GM21737 (cell line): ENCODE measurements around the gene PSMD7.
A peak's percentile ranks its signal among the peaks of the same experiment; 100 is the strongest.
"Not testable (repeated sequence)": the region's sequence is repeated elsewhere in the genome, so short reads cannot be mapped to it uniquely, and the experiment has no call there.

Experiments
- ATAC-seq: cut with Tn5 transposase; IDR thresholded peaks from one replicate; pipeline ENCODE4 v1.9.1; 2021; ENCODE audit warnings: mild to moderate bottlenecking, moderate library complexity; ENCODE audit not compliant: unreplicated experiment

Gene PSMD7

DNA sequence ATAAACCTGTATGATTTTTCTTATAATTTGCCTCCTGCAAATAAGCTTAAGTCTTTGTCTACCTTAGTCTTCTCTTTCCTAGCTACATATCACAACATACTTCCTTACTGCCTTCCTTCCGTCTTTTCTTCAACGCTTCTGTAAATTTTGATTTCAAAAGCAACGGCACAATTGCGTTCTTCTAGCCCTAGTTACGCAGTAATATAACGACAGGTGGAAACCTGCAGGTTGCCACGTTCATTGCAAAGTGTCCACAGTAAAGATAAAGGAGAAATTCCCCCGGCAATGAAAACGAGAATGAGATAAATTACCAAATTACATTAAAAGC lies 546 bp upstream of the PSMD7 start:
- peak; percentile 8 for ATAC-seq

DNA sequence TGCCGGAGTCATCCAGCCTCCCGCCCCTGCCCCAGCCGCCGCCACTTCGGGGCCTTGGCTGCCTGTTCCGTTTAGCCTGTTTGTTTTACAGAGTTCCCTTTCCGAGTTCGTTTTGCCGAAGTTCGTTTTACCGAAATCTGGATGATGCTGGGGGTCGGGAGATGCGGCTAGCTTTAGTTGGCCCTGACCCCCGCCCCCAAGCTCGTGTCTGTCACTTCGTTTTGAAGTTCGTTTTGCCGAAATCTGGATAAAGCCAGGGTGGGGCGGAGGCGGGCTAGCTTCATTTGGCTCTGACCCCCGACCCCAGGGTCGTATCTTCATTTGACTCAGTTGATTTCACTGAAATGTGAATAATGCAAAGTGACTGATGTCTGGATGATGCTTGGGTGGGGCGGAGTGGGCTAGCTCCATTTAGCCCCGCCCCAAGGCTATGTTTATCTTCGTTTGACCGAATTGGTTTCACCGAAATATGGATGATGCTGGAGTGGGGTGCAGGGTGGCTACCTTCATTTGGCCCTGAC lies 591 bp downstream of the PSMD7 start:
- no peak for ATAC-seq

DNA sequence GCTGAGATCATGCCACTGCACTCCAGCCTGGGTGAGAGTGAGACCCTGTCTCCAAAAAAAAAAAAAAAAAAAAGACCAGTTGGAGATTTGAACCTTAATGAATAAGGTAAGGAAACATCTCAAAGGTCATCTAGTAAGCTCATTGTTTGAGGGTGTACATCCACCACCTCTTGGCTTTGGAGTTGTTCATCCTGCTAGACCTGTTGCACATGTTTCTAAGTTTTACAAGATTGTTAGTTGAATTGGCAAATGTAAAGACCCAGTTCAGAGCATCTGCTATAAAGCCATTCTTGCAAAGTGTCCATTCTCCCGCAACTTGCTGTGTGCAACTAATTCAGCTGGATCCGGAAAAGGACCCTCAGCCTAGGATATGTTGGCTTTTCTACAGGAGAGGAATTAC lies 1.5 kb downstream of the PSMD7 start:
- ATAC-seq, result no peak

DNA sequence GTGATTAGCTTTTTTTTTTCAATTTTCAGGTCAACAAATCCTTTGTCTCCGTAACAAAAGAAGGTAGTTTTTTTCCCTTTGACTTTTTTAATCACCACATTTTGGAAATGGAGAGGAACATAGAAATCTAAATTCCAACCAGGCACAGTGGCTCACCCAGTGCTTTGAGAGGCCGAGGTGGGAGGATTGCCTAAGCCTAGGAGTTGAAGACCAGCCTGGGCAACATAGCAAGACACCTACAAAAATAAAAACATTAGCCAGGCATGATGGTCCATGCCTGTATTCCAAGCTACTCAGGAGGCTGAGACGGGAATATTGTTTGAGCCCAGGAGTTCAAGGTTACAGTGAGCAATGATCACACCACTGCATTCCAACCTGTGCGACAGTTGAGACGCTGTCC lies 5.7 kb downstream of the PSMD7 start:
- no peak for ATAC-seq

DNA sequence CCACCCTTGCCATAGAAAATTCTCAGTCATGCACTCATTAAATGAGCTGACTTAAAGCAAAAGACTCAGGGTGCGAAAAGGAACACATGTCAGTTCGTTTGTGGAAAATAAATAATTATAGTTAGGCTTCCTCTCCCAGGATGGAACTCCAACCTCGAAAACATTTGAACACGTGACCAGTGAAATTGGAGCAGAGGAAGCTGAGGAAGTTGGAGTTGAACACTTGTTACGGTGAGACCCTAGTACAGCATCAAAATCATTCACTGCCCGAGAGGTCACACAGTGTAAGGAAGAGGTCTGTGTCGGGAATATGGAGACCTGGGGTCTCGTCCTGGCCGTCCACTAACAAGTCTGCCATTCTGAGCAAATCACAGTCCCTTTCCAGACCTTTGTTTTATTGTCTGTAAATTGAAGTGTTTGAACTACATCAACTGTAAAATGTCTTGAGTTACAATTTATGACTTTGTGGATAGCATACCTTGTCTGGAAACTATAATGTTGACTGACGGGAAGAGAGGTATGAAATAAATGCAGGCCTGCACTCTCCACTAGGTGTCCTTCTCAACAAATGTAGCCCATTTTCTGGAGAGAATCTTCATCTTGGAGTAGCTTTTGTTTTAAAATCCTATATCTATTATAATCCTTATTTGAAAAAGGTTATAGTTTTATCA lies 7.7 kb downstream of the PSMD7 start:
- ATAC-seq, result no peak

DNA sequence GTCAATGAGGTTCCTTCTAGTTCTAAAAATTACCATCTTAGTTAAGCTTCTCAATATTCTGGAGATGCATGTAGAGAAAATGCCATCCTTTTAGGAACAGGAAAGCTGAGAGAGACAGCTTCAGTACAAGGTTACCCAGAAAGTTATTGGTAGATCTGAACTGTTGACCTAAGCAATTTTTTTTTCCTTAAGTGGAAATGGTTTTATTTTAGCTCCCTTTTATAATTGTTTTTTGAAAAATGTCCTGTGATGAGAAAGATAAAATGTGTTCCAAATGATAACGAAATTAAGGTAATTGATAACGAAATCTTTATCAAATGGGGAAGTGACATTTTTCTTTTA lies 8.2 kb downstream of the PSMD7 start:
- no peak for ATAC-seq

DNA sequence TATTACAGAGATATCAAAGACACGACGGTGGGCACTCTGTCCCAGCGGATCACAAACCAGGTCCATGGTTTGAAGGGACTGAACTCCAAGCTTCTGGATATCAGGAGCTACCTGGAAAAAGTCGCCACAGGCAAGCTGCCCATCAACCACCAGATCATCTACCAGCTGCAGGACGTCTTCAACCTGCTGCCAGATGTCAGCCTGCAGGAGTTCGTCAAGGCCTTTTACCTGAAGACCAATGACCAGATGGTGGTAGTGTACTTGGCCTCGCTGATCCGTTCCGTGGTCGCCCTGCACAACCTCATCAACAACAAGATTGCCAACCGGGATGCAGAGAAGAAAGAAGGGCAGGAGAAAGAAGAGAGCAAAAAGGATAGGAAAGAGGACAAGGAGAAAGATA lies 8.7 kb downstream of the PSMD7 start:
- ATAC-seq, result no peak

DNA sequence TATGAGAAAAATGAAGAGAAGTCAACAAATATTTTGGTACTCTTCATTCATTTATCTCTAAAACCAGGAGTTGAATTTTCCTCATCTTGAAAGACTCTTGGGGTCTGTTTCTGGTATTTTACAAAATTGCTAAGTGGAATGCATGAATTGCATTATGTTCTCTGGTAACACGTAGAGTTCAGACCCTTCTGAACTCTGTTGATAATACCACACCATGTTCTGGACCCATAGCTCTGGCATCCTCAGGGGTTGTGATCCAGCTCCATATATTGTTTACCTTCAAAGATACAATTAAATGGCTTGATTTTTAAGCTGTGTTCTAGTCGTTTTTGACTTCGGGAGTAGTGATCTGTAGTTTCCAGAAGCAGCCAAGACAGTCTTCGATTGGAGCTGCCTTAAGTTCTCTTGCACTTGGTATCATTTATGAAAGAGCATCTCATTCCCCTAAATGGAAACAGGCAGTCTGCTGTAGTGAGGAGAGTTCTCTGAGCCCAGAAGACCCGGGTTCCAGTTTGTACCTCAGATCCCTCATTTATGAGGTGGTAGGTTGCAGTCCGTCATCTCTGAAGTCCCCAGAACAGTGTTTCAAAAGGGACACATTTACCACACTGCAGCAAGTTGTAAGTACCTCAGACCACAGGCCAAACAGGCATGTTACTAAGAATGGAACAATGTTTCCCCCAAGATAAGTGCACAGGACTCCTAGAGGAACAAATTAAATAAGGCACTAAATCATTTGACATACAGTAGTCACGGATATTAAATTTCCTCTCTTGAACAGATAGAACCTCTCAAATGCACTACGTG lies 9.6 kb downstream of the PSMD7 start:
- ATAC-seq, result no peak

DNA sequence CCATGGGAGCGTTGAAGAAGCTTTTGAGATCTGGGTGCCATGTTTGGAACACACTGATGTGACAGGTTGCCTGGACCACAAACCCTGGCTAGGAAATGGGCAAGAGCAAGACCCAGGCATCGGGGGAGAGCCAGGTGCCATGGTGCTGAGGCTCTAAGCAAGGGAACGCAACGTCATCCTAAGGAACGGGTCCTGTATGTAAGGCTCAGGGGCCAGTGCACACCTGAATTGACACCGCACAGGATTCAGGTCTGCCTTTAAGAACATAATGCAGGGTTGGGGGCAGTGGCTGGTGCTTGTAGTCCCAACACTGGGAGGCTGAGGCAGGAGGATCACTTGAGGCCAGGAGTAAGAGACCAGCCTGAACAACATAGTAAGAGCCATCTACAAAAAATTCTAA lies 10.8 kb downstream of the PSMD7 start:
- ATAC-seq, result no peak

DNA sequence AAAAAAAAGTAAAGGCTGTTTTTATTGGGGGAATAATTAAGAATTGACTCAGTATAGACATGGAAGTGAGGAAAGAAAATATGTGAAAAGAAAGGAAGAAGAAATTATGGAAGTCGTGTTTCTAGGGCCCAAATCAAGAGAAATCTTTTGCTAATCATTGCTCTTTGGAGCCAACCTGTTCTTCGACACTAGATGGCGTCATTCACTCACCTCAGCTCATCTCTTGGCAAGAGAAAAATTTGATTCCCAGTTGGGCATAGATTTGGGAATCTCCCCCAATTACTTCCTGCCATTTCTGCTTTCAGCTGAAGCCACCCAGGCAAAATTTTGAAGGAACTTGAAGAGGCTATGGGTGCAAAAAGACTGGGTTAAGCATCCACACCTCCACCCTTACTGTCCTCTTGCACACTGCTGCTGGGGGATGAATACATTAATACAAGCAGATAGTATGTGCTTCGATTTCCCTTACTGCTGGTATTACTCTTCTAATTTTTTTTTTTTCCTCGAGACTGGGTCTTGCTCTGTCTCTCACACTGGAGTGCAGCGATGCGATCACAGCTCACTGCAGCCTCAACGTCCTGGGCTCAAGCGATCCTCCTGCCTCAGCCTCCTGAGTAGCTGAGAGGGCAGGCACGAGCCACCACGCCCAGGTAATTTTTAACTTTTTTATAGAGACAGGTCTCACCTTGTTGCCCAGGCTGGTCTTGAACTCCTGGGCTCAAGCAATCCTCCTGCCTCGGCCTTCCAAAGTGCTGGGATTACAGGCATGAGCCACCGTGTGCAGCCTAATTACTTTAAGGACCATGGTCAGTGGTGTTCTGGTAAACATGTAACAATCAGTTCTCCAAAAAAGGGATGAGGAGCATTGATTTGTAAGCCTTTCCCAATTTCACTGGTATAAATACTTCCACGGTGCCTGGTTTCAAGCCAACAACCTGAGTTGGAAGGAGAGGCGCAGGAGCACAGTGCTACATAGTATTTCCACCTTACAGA lies 13.5 kb downstream of the PSMD7 start:
- ATAC-seq, result no peak

DNA sequence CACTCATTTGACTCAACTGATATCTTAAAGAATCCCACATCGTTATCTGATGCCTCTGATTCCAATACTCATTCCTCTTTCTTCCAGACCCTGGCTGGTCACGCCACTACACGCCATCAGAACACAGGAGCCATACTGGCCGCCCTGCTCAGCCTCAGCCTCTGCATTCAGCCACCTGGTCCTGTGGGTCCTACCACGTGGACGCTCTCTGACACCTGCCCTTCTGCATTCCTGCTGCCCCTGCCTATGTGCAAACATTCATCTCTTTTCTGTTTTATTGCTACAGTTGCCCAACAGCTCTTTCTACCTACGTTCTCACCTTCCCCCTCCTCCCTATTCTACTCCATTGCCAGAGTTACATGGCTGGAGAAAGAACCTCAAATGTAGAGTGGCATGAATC lies 18.4 kb downstream of the PSMD7 start:
- ATAC-seq, result no peak

DNA sequence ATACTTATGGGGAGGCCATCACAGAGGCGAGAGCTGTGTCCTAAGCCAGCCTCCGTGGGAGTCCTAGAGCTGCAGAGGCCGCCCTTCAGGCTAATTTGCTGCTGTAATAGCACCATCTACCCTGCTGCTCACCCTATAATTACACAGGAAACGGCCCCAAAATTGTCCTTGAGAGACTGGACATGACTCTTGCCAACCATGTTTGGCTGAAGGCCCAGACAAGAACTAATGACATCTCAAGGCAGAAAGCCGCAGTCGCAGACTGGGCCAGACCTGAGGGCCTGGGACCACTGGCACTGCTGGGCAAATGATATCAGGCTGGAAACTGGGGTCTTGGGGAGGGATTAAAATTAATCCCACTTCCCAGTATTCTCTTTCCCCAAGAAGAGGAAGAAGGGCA lies 24.1 kb downstream of the PSMD7 start:
- no peak for ATAC-seq

DNA sequence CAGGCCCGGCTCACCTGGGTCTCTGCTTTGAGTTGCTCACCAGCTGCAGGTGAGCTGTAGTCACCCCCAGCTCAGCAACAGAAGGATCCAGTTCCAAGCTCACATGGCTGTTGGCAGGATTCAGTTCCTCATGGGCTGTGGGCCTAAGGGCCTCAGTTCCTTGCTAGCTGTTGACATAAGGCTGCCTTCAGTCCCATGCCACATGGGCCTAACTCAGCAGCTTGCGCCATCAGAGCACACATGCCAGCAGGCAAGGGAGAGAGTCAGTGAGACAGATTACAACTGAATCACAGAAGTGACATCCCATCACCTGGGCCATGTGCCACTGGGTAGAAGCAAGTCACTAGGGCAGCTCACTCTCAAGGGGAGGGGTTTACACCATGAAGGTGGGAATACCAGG lies 24.7 kb downstream of the PSMD7 start:
- no peak for ATAC-seq

DNA sequence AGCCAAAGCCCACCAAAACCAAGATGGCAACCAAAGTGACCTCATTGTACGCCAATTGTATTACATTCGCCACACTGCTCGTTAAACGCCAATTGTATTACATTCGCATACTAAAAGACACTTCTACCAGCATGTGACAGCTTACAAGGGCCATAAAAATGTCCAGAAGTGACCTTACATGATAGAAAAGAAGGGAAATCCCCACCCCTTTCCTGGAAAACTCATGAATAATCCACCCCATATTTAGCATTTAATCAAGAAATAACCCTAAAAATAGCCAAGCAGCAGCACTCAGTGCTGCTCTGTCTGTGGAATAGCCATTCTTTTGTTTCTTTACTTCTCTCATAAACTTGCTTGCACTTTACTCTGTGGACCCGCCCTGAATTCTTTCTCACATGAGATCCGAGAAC lies 25.7 kb downstream of the PSMD7 start:
- no peak for ATAC-seq

DNA sequence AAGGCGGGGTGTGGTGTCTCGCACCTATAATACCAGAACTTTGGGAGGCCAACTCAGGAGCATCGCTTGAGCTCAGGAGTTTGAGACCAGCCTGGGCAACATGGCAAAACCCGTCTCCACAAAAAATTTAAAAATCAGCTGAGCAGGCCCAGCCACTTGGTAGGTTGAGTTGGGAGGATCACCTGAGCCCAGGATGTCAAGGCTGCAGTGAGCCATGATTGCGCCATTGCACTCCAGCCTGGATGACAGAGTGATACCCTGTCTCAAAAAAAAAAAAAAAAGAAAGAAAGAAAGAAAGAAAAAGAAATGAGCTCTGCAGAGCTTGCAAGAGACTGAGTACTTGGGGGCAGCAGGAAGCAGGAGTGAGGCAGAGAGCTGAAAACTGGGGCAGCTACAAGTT lies 28.2 kb downstream of the PSMD7 start:
- not testable (repeated sequence) for ATAC-seq

DNA sequence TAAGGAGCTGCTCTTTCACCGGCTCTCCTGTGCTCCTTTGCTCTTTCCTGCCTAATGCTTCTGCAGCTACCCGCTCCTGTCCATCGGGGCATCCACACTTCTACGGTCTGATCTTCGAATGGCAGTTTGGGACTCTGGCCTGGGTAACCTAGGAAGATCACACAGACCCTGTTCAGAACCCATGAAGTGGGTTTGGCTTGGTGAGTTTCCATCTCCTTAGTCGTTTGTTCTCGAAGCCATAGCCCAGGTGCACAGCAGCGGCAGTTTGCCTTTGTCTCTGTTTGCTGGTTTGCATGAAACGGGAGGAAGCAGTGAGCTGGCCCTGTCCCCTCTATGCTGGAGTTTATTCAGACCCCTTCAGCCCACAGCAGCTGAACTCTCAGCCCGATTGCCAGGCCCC lies 29.0 kb downstream of the PSMD7 start:
- no peak for ATAC-seq

DNA sequence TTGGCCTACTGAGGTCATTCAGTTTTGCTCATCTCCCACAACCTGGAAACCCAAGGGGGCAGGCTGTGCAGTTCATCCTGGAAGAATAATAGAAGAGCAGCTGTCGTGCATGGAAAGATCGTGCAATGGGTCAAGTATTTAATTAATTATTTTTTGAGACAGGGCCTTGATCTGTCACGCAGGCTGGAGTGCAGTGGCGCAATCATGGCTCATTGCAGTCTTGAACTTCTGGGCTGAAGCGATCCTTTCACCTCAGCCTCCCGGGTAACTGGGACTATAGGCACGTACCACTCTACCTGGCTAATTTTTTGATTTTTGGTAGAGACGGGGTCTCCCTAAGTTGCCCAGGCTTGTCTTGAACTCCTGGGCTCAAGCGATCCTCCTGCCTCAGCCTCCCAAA lies 31.7 kb downstream of the PSMD7 start:
- not testable (repeated sequence) for ATAC-seq

DNA sequence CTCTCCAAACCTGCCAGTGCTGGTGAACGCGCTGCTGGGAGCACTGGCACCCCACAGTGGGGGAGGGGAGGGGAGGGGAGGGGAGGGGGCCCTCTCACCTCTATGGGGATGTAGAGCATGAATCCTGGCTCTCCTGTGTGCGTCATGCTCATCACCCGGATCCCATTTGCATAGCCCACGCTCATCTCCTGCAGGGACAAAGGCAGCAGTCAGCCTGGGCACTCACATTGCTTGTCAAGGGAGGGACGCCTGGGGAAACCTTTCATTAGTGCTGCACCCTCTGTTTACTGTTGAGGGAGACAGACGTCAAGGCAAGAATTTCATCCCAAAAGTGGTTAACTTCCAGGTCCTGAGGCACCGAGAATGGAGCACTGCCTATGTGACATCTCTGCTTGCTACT lies 35.9 kb downstream of the PSMD7 start:
- not testable (repeated sequence) for ATAC-seq

DNA sequence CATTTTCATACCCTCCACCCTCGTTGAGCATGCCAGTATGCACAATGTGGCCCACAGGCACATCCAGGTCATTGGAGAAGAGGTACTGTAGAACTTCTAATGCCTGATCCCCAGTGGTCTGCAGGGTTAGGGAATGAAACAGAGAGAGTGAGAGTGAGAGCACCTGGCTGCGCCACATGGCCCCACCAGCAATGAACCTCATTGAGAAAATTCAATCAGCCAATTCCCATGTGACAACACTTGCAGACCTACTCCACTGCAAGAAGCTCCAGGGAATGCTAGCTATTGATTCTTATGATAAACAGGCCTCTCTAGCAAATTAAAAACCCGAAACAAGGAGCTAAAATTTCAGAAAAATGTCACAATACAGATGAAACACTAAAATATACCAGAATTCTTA lies 40.9 kb downstream of the PSMD7 start:
- ATAC-seq, result not testable (repeated sequence)

DNA sequence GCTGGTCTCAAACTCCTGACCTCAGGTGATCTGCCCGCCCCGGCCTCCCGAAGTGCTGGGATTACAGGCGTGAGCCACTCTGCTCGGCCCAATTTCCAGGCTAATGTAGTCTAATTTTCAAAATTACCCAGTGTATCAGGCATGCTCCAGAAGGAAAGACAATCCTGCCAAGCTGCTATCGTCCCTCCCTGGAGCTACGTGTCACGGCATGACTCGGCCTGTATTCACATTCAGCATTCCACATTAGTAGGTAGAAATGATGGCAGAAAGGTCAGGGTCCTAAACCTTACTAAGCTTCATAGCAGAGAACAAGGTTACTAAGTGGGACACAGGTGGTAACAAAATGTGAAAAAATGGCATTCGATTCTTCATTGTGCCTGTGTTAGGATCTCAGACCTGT lies 42.6 kb downstream of the PSMD7 start:
- ATAC-seq, result not testable (repeated sequence)

DNA sequence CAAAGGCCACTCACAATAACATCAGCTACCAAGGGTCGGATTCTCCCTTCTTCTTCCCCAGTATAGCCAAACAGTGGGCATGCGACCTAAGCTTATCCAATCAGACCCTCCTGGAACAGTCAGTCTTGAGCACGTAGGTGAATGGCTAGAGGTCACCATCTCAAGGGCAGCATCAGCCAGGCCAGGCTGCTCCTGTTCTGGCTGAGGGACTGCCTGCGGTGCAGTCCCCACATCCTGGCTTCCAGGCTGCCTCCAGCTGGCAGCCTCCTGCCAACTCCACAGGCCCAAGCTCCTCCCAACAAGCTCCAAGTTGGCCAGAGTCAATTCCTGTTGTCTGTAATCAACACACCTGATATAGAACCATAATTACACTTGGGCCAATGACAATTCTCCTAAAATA lies 56.4 kb downstream of the PSMD7 start:
- not testable (repeated sequence) for ATAC-seq
